ENCODE results near the gene WWTR1. TPM values are rescaled to one million over a fixed set of nuclear protein-coding genes. Genes with fewer than 3 reads are reported as not detected.
A peak's percentile ranks its signal among the peaks of the same experiment; 100 is the strongest.

WWTR1 gene
- total and polyA plus RNA-seq, 2 donors (not counting 3 experiments of a cell fraction or from before 2014, with no cell fraction given) = 210 to 341 TPM

DNA sequence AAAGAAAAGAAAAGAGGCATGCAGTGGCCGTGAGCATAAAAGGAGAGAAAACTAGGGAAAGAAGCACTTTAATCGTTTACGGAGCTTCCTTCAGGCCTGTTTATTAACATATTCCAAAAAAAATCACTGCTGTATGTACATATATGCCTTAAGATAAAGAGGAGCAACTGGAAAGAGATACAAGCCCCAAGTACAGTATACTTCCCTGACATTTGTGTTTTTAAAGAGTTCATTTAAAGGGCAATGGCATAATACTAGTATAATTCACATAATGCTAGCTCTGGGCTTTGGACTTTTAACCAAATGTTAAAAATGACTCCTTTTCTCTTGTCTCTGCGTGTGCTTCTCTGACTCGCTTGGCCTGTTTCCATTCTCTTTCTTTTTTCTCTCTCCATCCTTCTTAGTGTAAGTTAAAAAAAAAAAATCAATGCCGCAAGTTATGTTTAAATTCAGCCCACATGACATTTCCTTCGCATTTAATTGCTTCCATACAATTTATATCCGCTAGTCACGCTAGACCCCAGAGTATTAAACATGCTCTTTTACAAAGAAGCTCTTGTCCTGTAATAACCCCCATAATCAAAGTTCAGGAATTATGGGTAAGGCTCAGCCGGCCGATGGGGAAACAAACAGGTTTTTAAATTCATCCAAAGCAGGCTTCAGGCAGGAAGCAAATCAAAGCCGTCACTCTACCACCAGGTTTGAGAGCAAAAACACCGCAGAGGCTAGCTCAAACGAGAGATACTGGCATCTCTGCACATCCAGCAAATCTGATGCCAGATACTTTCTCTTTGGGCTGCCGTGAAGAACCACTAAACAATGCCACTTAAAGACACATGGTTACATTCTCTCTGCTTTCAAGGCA, 19.4 kb downstream of the WWTR1 start:
- no peak for FAIRE-seq
- BruUV-seq (replicated peaks) = no TSS peak

DNA sequence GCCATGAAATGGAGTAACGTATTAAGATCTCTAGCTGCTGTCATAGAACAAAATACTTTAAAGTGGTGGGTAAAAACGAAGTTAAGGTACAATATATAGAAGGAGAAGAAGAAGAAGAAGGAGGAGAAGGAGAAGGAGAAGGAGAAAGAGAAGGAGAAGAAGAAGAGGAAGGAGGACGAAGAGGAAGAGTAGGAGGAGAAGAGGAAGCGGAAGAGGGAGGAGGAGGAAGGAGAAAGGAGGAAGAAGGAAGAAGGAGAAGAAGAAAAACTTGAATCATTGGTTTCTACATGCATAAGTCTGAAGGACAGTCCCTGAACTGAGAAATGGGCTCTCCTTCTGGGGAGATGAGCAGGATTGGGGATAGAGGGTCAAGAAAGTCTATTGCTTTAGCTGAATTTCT, 22.4 kb downstream of the WWTR1 start:
- Histone ChIP-seq H3K27ac (ENCODE audit: insufficient read depth, low read depth, low read length) (no peak overlapping the region), H3K9me1 (replicated peaks; ENCODE audit: control insufficient read depth, extremely low read depth, insufficient read depth, low read length) (no peaks in the 10 kb centered on the region), H3K4me2 (ENCODE audit: insufficient read depth, low read length) (no peak overlapping the region), H3K9me3 (replicated peaks; ENCODE audit: control insufficient read depth, insufficient read depth, low read length) (no peaks in the 10 kb centered on the region), H3K4me1 (ENCODE audit: control insufficient read depth, extremely low read depth, insufficient read depth, low read length) (peaks cover 54% of the 10 kb centered on the region), H3K27me3 (ENCODE audit: control insufficient read depth in 2 of 2, insufficient read depth in 2 of 2, low read length in 2 of 2) (no peaks in the 10 kb centered on the region), H3K79me2 (ENCODE audit: control insufficient read depth, insufficient read depth, low read length) (peaks cover 100% of the 10 kb centered on the region), H4K20me1 (replicated peaks; ENCODE audit: control insufficient read depth, extremely low read depth, insufficient read depth, low read length) (peaks cover 33% of the 10 kb centered on the region), H3K36me3 (ENCODE audit: control insufficient read depth in 2 of 2, extremely low read depth in 1 of 2, insufficient read depth in 2 of 2, low read length in 2 of 2) (peaks cover 9 to 10% of the 10 kb centered on the region in 2 experiments), H2AFZ (ENCODE audit: low read depth, low read length) (no peak overlapping the region), H3K9ac (replicated peaks; ENCODE audit: extremely low read depth, insufficient read depth, low read length) (no peak overlapping the region), H3K4me3 (replicated peaks in 1 of 3; ENCODE audit: insufficient read depth in 1 of 3, low read depth in 1 of 3, low read length in 3 of 3) (no peak overlapping the region)
- POLR2A ChIA-PET = no interaction called here
- DNase-seq (ENCODE audit: low read depth, low spot score) (no peak), FAIRE-seq (no peak)
- BruUV-seq (replicated peaks) = no TSS peak
- dilution Hi-C loops (cut with MboI; ENCODE audit: extremely low pct_ligation_motif_present, low sequenced_read_pairs) = no loop called here
- CTCF ChIA-PET = interaction anchor here (0.7 to 2.2 kb wide), 7 partner anchors 11 to 108 kb away, joined by 3 to 6 read pairs (median 4); no protein-coding TSS in a partner anchor
- intact Hi-C loops (cut with micrococcal nuclease) = no loop called here
- TF ChIP-seq EZH2 (IDR thresholded peaks at IDR 0.05; ENCODE audit: borderline replicate concordance, low read depth, low read length, severe bottlenecking) = no peak
- no peak for TF ChIP-seq FOS (IDR thresholded peaks at IDR 0.05; ENCODE audit: borderline replicate concordance, insufficient read depth, low read length)
- no peak for TF ChIP-seq POLR2A (IDR thresholded peaks at IDR 0.05; ENCODE audit: low read depth, low read length)
- TF ChIP-seq MYC (IDR thresholded peaks at IDR 0.05; ENCODE audit: low read depth, low read length) = no peak
- TF ChIP-seq, protein P1, sequence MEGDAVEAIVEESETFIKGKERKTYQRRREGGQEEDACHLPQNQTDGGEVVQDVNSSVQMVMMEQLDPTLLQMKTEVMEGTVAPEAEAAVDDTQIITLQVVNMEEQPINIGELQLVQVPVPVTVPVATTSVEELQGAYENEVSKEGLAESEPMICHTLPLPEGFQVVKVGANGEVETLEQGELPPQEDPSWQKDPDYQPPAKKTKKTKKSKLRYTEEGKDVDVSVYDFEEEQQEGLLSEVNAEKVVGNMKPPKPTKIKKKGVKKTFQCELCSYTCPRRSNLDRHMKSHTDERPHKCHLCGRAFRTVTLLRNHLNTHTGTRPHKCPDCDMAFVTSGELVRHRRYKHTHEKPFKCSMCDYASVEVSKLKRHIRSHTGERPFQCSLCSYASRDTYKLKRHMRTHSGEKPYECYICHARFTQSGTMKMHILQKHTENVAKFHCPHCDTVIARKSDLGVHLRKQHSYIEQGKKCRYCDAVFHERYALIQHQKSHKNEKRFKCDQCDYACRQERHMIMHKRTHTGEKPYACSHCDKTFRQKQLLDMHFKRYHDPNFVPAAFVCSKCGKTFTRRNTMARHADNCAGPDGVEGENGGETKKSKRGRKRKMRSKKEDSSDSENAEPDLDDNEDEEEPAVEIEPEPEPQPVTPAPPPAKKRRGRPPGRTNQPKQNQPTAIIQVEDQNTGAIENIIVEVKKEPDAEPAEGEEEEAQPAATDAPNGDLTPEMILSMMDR (IDR thresholded peaks at IDR 0.05; ENCODE audit: extremely low read depth in 1 of 2, insufficient read depth in 1 of 2, low read depth in 1 of 2, low read length in 2 of 2) = no peak
- TF ChIP-seq, protein P2, sequence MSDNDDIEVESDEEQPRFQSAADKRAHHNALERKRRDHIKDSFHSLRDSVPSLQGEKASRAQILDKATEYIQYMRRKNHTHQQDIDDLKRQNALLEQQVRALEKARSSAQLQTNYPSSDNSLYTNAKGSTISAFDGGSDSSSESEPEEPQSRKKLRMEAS (IDR thresholded peaks at IDR 0.05; ENCODE audit: insufficient read depth, insufficient read length) = no peak
- no peak for TF ChIP-seq JUN (IDR thresholded peaks at IDR 0.05; ENCODE audit: borderline replicate concordance, insufficient read depth, insufficient read length, low read depth)

More for the DNA sequence above, 19.4 kb downstream of the WWTR1 start:
- TF ChIP-seq, protein P2 (IDR thresholded peaks at IDR 0.05; ENCODE audit: insufficient read depth, insufficient read length) = no peak
- peak; percentile 20 for TF ChIP-seq POLR2A (IDR thresholded peaks at IDR 0.05; ENCODE audit: low read depth, low read length)
- Histone ChIP-seq H3K9ac (replicated peaks; ENCODE audit: extremely low read depth, insufficient read depth, low read length) (peak overlapping the region; percentile 34), H2AFZ (ENCODE audit: low read depth, low read length) (no peak overlapping the region), H3K4me2 (ENCODE audit: insufficient read depth, low read length) (peak overlapping the region; percentile 79), H3K4me1 (ENCODE audit: control insufficient read depth, extremely low read depth, insufficient read depth, low read length) (peaks cover 46% of the 10 kb centered on the region), H3K27me3 (ENCODE audit: control insufficient read depth in 2 of 2, insufficient read depth in 2 of 2, low read length in 2 of 2) (no peaks in the 10 kb centered on the region), H4K20me1 (replicated peaks; ENCODE audit: control insufficient read depth, extremely low read depth, insufficient read depth, low read length) (peaks cover 25% of the 10 kb centered on the region), H3K79me2 (ENCODE audit: control insufficient read depth, insufficient read depth, low read length) (peaks cover 100% of the 10 kb centered on the region), H3K27ac (ENCODE audit: insufficient read depth, low read depth, low read length) (peak overlapping the region; percentile 51), H3K36me3 (ENCODE audit: control insufficient read depth in 2 of 2, extremely low read depth in 1 of 2, insufficient read depth in 2 of 2, low read length in 2 of 2) (peaks cover 4 to 5% of the 10 kb centered on the region in 2 experiments), H3K9me3 (replicated peaks; ENCODE audit: control insufficient read depth, insufficient read depth, low read length) (no peaks in the 10 kb centered on the region), H3K9me1 (replicated peaks; ENCODE audit: control insufficient read depth, extremely low read depth, insufficient read depth, low read length) (no peaks in the 10 kb centered on the region), H3K4me3 (replicated peaks in 1 of 3; ENCODE audit: insufficient read depth in 1 of 3, low read depth in 1 of 3, low read length in 3 of 3) (peak overlapping the region in 1 of 3 experiments; percentile 19)
- intact Hi-C loops (cut with micrococcal nuclease) (no loop called here), dilution Hi-C loops (cut with MboI; ENCODE audit: extremely low pct_ligation_motif_present, low sequenced_read_pairs) (no loop called here)
- ChIA-PET POLR2A (interaction anchor here (1.5 to 1.6 kb wide), 2 partner anchors 19 to 104 kb away, joined by 4 to 6 read pairs; partner anchors contain the start of gene WWTR1), CTCF (interaction anchor here (0.9 to 1.5 kb wide), 10 partner anchors 8 to 111 kb away, joined by 3 to 4 read pairs (median 4); no protein-coding TSS in a partner anchor)
- DNase-seq (ENCODE audit: low read depth, low spot score) = no peak
